Activated T-helper 17 cell treated with anti-CD3 and anti-CD28 coated beads, Interleukin-2, amount 50 U/mL, for 72 hours (primary cell): ENCODE measurements around the gene AEBP2. TPM values are rescaled to one million over a fixed set of nuclear protein-coding genes. Genes with fewer than 3 reads are reported as not detected.
A peak's percentile ranks its signal among the peaks of the same experiment; 100 is the strongest.

Experiments used
- ATAC-seq: fragments of 150-1000 bp; cut with Tn5 transposase; replicated peaks from 2 replicates; pipeline ENCODE4 v1.10.0; 2021; ENCODE audit warnings: mild to moderate bottlenecking, moderate library complexity
- H3K27ac Mint-ChIP-seq: one replicate; pipeline ENCODE4 v1.8.0; 2022; ENCODE audit warnings: mixed read lengths
- H3K27me3 Mint-ChIP-seq: one replicate; pipeline ENCODE4 v1.8.0; 2022; ENCODE audit warnings: mixed read lengths
- H3K36me3 Mint-ChIP-seq: one replicate; pipeline ENCODE4 v1.8.0; 2022; ENCODE audit warnings: low read depth, mild to moderate bottlenecking, mixed read lengths
- H3K4me1 Mint-ChIP-seq: one replicate; pipeline ENCODE4 v1.8.0; 2022; ENCODE audit warnings: mixed read lengths
- H3K4me3 Mint-ChIP-seq: one replicate; pipeline ENCODE4 v1.8.0; 2022; ENCODE audit warnings: mild to moderate bottlenecking, mixed read lengths
- H3K9me3 Mint-ChIP-seq: one replicate; pipeline ENCODE4 v1.8.0; 2022; ENCODE audit warnings: mixed read lengths
- total RNA-seq, 2 donors: library from RNA; stranded (reverse); gene quantifications; one replicate each; pipeline ENCODE4 v1.2.3, GENCODE V29; 2022

The AEBP2 gene
- total RNA-seq, 2 donors from 2014 or later, result 65.6 to 82.9 TPM

- Mint-ChIP-seq H3K9me3 (no peaks in the 10 kb centered on the region), H3K27ac (peak overlapping the region; percentile 40), H3K4me3 (no peak overlapping the region), H3K27me3 (no peaks in the 10 kb centered on the region), H3K4me1 (peaks cover 20% of the 10 kb centered on the region), H3K36me3 (peaks cover 20% of the 10 kb centered on the region)
- no peak for ATAC-seq
These were observed 86.0 kb downstream of the AEBP2 start for GRCh38 chr12:19525274-19525673.

DNA sequence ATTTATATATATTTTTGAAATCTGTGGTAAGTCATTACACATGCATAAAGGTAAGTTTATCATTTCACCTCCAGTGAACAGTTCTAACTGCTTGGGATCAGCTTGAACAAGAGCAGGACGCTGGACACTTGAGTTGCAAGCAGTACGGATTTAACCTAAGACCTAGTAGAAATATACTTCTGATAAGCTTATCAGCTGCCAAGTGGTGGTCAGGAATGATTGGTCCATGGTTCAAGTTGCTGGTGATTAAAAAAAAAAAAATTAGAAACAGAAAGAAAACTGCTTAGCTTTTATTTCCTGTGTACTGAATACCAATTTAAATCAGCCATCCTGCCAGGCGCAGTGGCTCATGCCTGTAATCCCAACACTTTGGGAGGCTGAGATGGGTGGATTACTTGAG is 88.6 kb downstream of the AEBP2 start:
- no peaks in the 10 kb centered on the region for H3K9me3 Mint-ChIP-seq
- no peak for ATAC-seq
- H3K27ac Mint-ChIP-seq, result no peak overlapping the region
- no peaks in the 10 kb centered on the region for H3K27me3 Mint-ChIP-seq
- H3K4me1 Mint-ChIP-seq, result peaks cover 20% of the 10 kb centered on the region
- peaks cover 12% of the 10 kb centered on the region for H3K36me3 Mint-ChIP-seq
- no peak overlapping the region for H3K4me3 Mint-ChIP-seq

DNA sequence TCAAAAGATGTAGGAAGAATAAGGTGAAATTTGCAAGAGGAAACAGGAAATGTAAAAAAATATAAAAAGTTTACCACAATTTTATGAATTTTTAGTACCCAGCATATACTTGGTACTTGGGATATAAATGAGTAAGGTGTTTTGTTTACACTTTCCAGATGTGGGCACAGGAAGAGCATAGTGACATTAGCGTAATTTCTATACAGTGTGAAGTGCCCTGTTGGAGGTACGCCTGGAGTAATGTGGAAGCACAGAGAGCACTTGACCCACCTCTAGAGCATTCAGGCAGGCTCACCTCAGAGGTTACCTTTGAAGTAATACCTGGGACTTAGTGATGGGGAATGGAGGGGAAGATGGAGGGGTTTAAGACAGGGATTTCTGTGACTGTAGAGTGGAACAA is 89.5 kb downstream of the AEBP2 start:
- H3K27me3 Mint-ChIP-seq, result no peaks in the 10 kb centered on the region
- H3K27ac Mint-ChIP-seq, result peak overlapping the region; percentile 7
- H3K9me3 Mint-ChIP-seq, result no peaks in the 10 kb centered on the region
- H3K4me3 Mint-ChIP-seq, result no peak overlapping the region
- H3K4me1 Mint-ChIP-seq, result peaks cover 20% of the 10 kb centered on the region
- ATAC-seq, result peak; percentile 77
- H3K36me3 Mint-ChIP-seq, result peaks cover 12% of the 10 kb centered on the region

- peaks cover 2% of the 10 kb centered on the region for H3K9me3 Mint-ChIP-seq
- H3K4me3 Mint-ChIP-seq, result no peak overlapping the region
- H3K27ac Mint-ChIP-seq, result no peak overlapping the region
- no peak for ATAC-seq
- no peaks in the 10 kb centered on the region for H3K27me3 Mint-ChIP-seq
- peaks cover 22% of the 10 kb centered on the region for H3K4me1 Mint-ChIP-seq
- peaks cover 9% of the 10 kb centered on the region for H3K36me3 Mint-ChIP-seq
These were observed 90.8 kb downstream of the AEBP2 start for GRCh38 chr12:19529951-19530636.

DNA sequence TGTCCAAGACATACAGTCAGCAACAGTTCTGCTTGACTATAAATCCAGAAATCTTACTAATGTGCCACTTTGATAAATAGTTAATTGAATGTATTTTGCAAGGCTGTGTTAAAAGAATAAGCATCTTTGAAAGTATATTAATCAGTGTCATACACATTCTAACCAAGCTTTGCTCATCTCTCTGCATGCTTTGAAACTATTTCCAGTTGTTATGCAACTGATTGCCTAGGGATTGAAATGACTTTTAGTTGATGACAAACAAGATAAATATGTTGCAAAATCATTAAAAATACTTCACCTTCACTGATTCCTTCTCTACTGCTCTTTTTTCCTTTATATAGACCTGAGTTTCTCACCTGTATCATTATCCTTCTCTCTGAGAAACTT is 91.3 kb downstream of the AEBP2 start:
- ATAC-seq, result no peak
- peaks cover 8% of the 10 kb centered on the region for H3K36me3 Mint-ChIP-seq

GRCh38 chr12:19533567-19533966 is 94.3 kb downstream of the AEBP2 start:
- Mint-ChIP-seq H3K27ac (no peak overlapping the region), H3K4me1 (peaks cover 14% of the 10 kb centered on the region), H3K27me3 (no peaks in the 10 kb centered on the region), H3K36me3 (peaks cover 9% of the 10 kb centered on the region), H3K4me3 (no peak overlapping the region), H3K9me3 (peaks cover 11% of the 10 kb centered on the region)
- no peak for ATAC-seq

More for the DNA sequence above, 91.3 kb downstream of the AEBP2 start:
- peaks cover 7% of the 10 kb centered on the region for H3K9me3 Mint-ChIP-seq
- no peak overlapping the region for H3K4me3 Mint-ChIP-seq
- H3K27me3 Mint-ChIP-seq, result no peaks in the 10 kb centered on the region
- H3K27ac Mint-ChIP-seq, result no peak overlapping the region
- H3K4me1 Mint-ChIP-seq, result peaks cover 28% of the 10 kb centered on the region

DNA sequence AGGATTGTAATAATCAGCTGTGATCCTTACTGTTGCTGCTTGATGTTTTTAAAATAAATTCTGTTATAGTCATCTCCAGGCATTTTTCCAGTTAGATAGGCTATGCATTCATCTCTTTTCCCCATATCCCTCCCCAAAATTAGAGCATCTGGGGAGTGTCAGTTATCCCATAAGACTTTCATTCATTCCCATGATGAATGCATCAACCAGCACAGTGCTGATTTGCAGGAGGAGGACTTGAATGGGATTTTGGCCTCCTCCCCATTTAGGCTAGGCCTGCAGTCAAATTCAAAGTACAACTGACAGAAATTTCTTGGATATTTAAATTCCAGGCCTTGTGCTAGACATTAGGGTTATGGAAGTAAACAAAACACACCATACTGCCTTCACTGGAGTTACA is 99.8 kb downstream of the AEBP2 start:
- Mint-ChIP-seq H3K27me3 (no peaks in the 10 kb centered on the region), H3K36me3 (peaks cover 9% of the 10 kb centered on the region), H3K27ac (no peak overlapping the region), H3K9me3 (peaks cover 11% of the 10 kb centered on the region), H3K4me3 (no peak overlapping the region), H3K4me1 (peaks cover 18% of the 10 kb centered on the region)
- no peak for ATAC-seq

DNA sequence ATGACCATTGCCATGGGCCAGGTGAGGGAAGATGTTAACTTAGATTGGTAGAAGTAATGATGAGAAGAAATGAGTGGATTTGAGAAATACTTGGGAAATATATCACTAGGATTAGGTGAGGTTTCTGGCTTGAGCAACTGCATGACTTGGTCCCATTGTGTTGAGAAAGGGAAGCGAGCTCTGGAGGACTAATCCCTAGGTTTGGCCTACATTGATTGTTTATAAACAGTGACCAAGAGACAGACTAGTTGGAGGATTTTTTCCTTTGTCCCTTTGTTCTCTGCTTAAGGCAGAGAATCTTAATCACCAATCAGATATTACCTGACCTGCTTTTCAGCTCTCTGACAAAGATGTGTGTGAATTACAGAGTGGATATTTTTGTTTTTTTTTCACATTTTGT is 100.5 kb downstream of the AEBP2 start:
- H3K27ac Mint-ChIP-seq, result no peak overlapping the region

DNA sequence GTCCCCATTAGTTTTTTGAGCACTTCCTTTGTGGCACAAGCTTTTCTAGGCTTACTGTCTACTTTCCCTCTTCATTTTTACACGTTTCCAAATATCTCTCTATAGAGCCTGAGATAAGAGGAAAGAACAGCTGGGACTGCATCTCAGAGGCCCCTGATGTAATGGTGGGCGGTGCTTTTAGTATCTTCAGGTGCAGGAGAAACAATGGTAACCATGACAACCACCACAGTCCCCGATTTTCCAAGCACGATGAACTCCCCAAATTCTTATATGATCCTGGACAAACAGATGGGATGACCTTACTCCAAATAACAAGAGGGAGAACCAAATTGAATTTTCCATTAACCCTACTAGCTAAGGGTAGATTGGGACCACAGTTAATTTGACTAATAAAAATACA is 103.3 kb downstream of the AEBP2 start:
- Mint-ChIP-seq H3K4me1 (peaks cover 8% of the 10 kb centered on the region), H3K27ac (no peak overlapping the region), H3K27me3 (no peaks in the 10 kb centered on the region), H3K4me3 (no peak overlapping the region), H3K36me3 (no peaks in the 10 kb centered on the region), H3K9me3 (no peaks in the 10 kb centered on the region)
- no peak for ATAC-seq

More for the DNA sequence above, 100.5 kb downstream of the AEBP2 start:
- Mint-ChIP-seq H3K36me3 (peaks cover 9% of the 10 kb centered on the region), H3K27me3 (no peaks in the 10 kb centered on the region), H3K9me3 (peaks cover 11% of the 10 kb centered on the region), H3K4me1 (peaks cover 18% of the 10 kb centered on the region), H3K4me3 (no peak overlapping the region)
- ATAC-seq, result no peak

DNA sequence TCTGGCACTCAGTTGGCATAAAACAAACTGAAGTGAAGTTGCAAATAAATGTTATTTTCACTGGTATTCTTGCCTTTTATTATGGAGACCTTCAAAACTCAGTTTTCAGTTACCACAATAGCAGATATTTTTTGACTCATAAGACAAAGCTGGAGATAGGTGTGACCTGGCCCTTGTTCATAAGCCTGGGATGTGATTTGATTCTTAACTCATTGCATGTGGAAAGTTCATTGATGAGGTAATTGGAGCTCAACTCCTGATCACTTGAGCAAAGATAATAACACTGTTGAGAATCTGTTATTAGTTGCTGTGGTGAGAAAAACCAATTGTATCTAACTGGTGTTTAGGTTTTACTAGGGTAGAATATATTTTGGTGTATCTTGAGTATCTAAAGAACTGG is 105.1 kb downstream of the AEBP2 start:
- H3K36me3 Mint-ChIP-seq, result no peaks in the 10 kb centered on the region
- ATAC-seq, result no peak
- H3K27me3 Mint-ChIP-seq, result no peaks in the 10 kb centered on the region
- no peak overlapping the region for H3K27ac Mint-ChIP-seq
- peaks cover 8% of the 10 kb centered on the region for H3K4me1 Mint-ChIP-seq
- H3K4me3 Mint-ChIP-seq, result no peak overlapping the region
- no peaks in the 10 kb centered on the region for H3K9me3 Mint-ChIP-seq

DNA sequence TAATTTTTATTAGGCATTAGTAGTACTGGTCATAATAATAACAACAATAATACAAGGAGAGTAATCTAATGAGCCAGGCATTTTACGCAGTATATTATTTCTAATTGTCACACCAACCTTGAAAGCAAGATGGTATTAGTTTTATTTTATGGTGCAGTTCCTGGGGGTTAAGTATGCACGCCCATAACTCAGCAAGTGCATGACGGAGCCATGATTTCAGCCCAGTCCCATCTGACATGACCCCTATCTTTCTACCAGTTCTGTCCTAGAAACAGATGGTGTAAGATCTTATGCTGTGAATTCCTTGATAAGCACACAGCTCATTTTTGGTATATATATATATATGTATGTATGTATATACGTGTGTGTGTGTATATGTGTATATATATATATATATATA is 106.0 kb downstream of the AEBP2 start:
- no peak overlapping the region for H3K4me3 Mint-ChIP-seq
- H3K27ac Mint-ChIP-seq, result no peak overlapping the region
- no peaks in the 10 kb centered on the region for H3K9me3 Mint-ChIP-seq
- no peaks in the 10 kb centered on the region for H3K36me3 Mint-ChIP-seq
- no peaks in the 10 kb centered on the region for H3K27me3 Mint-ChIP-seq
- ATAC-seq, result no peak
- H3K4me1 Mint-ChIP-seq, result peaks cover 7% of the 10 kb centered on the region

DNA sequence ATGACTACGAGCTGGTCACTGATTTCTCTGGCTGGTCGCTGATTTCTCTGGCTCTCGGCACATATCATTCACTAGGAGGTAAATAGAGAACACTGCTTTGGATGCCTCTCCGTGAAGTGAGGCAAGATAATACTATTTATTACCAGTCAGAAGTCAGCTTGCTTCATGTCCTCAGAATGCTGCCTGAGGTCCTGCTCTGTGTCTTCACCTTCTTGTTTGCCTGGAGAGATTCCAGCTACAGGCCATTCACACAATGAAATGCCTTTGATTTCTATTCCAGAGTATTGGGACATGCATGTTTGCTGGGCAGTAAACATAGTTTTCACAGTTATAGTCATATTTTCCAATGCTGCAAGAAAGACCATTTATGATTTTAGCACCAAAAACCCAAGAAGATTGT is 106.7 kb downstream of the AEBP2 start:
- H3K36me3 Mint-ChIP-seq, result no peaks in the 10 kb centered on the region
- no peaks in the 10 kb centered on the region for H3K9me3 Mint-ChIP-seq
- no peak overlapping the region for H3K4me3 Mint-ChIP-seq
- no peak overlapping the region for H3K27ac Mint-ChIP-seq
- H3K27me3 Mint-ChIP-seq, result no peaks in the 10 kb centered on the region
- peaks cover 4% of the 10 kb centered on the region for H3K4me1 Mint-ChIP-seq
- no peak for ATAC-seq

GRCh38 chr12:19546611-19547162 is 107.4 kb downstream of the AEBP2 start:
- H3K9me3 Mint-ChIP-seq, result no peaks in the 10 kb centered on the region
- no peak overlapping the region for H3K27ac Mint-ChIP-seq
- H3K4me3 Mint-ChIP-seq, result no peak overlapping the region
- peaks cover 4% of the 10 kb centered on the region for H3K4me1 Mint-ChIP-seq
- no peak for ATAC-seq
- no peaks in the 10 kb centered on the region for H3K36me3 Mint-ChIP-seq
- no peaks in the 10 kb centered on the region for H3K27me3 Mint-ChIP-seq

DNA sequence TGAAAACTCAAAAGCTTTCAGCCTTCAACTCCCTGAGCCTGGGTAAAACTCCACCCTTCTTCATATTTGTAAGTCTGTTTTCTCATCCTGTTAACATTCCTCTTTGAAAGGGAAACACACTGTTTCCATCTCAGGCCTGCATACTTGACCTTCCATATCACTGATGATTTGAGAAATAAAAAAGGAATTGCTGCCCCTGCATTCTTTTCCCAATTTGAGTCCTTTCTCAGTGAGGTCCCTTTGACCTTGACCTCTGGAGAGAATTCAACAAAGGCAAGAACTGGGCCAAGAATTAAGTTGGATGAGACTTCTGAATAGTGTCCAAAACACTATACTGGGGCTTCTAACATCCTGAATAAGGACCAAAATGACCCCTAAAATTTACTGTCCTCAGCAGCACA is 108.0 kb downstream of the AEBP2 start:
- no peak overlapping the region for H3K4me3 Mint-ChIP-seq
- H3K9me3 Mint-ChIP-seq, result no peaks in the 10 kb centered on the region
- no peaks in the 10 kb centered on the region for H3K27me3 Mint-ChIP-seq
- H3K27ac Mint-ChIP-seq, result no peak overlapping the region
- H3K4me1 Mint-ChIP-seq, result peaks cover 7% of the 10 kb centered on the region
- ATAC-seq, result no peak
- H3K36me3 Mint-ChIP-seq, result no peaks in the 10 kb centered on the region

- H3K27ac Mint-ChIP-seq, result no peak overlapping the region
- ATAC-seq, result no peak
- H3K27me3 Mint-ChIP-seq, result no peaks in the 10 kb centered on the region
- no peaks in the 10 kb centered on the region for H3K9me3 Mint-ChIP-seq
- no peaks in the 10 kb centered on the region for H3K36me3 Mint-ChIP-seq
- H3K4me3 Mint-ChIP-seq, result no peak overlapping the region
- peaks cover 8% of the 10 kb centered on the region for H3K4me1 Mint-ChIP-seq
These were observed 109.5 kb downstream of the AEBP2 start for GRCh38 chr12:19548834-19549233.
